ENCODE data around the gene KDM4B.

KDM4B gene

DNA sequence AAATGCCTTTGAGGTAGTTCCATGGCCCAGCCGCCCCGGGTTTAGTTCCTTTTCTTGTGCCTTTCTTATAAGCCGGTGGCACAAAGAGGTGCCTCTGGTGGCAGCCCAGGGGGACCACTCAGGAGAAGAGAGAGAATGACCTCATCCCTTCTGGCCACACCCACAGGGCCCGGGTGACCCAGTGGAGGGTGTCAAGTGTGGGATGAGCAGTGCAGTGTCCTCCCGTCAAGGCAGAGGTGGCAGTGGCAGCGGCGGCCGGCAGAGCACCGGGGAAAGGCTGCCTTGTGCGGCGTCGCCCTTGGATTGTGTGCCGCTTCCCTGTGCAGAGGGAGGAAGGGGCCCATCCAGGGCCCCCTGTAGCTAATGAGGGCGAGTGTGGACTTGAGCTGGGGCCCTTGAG, 47.9 kb downstream of the KDM4B start:
- no peak for DNase-seq (ENCODE audit: extremely low read depth, low read depth)

DNA sequence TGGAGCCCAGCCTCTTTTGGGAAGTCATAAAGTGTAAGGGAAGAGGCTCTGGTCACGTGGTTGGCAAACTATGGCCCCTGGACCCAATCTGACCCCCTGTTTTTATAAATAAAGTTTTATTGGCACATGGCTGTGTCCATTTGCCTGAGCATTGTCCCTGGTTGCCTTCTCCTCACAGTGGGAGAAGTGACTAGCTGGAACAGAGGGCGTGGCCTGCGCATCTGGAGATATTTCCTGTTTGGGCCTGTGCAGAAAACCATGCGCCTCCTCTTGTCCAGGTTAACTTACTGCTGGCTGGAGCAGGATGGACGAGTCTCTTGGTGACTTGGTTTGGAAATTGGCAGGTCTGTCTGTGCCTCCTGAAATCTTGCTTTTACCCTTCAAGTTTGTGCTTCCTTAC, 48.3 kb downstream of the KDM4B start:
- TF ChIP-seq, protein P1, sequence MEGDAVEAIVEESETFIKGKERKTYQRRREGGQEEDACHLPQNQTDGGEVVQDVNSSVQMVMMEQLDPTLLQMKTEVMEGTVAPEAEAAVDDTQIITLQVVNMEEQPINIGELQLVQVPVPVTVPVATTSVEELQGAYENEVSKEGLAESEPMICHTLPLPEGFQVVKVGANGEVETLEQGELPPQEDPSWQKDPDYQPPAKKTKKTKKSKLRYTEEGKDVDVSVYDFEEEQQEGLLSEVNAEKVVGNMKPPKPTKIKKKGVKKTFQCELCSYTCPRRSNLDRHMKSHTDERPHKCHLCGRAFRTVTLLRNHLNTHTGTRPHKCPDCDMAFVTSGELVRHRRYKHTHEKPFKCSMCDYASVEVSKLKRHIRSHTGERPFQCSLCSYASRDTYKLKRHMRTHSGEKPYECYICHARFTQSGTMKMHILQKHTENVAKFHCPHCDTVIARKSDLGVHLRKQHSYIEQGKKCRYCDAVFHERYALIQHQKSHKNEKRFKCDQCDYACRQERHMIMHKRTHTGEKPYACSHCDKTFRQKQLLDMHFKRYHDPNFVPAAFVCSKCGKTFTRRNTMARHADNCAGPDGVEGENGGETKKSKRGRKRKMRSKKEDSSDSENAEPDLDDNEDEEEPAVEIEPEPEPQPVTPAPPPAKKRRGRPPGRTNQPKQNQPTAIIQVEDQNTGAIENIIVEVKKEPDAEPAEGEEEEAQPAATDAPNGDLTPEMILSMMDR (IDR thresholded peaks at IDR 0.05; ENCODE audit: low read depth, low read length), result no peak
- DNase-seq (ENCODE audit: extremely low read depth, low read depth), result no peak

More for the DNA sequence above, 47.9 kb downstream of the KDM4B start:
- TF ChIP-seq, protein P1 (IDR thresholded peaks at IDR 0.05; ENCODE audit: low read depth, low read length), result no peak

DNA sequence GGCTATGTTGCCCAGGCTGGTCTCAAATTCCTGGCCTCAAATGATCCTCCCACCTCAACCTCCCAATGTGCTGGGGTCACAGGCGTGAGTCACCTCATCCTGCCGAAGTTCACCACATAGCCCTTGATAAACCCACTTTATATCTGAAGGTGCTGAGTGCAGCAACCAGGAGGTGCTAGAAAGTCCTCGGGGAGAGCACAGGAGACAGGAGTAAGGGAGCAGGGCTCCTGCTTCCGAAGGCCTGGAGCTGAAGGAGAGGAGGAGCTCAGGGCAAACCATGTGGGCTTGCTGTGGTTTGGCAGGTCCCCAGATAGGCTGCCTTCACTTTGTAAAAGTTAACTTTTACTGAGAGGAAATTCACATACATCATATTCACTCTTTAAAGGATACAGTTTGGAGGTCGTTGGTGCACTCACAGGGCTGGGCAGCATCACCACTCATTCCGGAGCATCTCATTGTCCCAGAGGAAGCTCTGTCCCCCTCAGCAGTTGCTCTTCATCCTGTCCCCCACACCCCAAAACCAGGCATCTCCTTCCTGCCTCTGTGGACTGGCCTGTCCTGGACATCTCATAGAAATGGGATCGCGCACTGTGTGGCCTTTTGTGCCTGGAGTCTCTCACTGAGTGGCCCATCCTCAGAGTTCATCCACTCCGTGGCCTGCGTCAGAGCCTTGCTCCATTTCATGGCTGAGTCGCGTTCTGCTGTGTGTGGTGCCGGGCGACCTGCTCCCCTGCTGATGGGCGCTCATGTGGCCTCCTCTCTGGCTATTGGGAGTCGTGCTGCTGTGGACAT, 49.5 kb downstream of the KDM4B start:
- TF ChIP-seq, protein P1 (IDR thresholded peaks at IDR 0.05; ENCODE audit: low read depth, low read length), result no peak
- peak; percentile 44 for DNase-seq (ENCODE audit: extremely low read depth, low read depth)

DNA sequence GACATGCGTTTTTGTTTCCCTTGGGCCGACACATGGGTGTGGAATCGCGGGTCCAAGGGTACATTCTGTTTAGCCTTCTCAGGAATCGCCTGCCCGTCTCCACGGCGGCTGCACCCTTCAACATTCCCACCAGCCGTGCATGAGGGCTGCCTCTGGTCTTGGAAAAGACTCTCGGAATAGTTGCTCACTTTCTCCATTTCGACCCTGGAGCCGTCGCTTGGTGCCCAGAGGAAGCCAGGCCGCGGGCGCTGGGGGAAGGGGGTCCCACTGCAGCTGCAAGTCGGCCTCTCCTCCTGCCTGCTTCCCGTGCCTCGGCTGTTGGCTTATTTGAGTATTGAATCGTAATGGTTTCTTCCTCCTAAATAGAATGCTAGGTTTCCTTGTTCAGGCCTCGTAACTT, 51.5 kb downstream of the KDM4B start:
- TF ChIP-seq, protein P1 (IDR thresholded peaks at IDR 0.05; ENCODE audit: low read depth, low read length), result no peak

DNA sequence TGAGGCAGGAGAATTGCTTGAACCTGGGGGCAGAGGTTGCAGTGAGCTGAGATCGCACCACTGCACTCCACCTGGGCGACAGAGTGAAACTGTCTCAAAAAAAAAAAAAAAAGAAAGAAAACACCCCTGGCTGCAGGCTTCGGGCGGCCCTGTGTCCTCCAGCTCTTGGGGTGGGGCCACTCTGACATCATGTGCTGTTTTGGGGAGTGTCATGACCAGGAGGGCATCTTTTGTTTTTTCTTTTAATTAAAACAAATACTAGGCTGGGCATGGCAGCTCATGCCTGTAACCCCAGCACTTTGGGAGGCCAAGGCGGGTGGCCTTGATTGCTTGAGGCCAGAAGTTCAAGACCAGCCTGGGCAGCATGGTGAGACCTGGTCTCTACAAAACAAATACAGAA, 52.1 kb downstream of the KDM4B start:
- TF ChIP-seq, protein P1 (IDR thresholded peaks at IDR 0.05; ENCODE audit: low read depth, low read length), result no peak
- DNase-seq (ENCODE audit: extremely low read depth, low read depth), result no peak

More for the DNA sequence above, 51.5 kb downstream of the KDM4B start:
- no peak for DNase-seq (ENCODE audit: extremely low read depth, low read depth)

DNA sequence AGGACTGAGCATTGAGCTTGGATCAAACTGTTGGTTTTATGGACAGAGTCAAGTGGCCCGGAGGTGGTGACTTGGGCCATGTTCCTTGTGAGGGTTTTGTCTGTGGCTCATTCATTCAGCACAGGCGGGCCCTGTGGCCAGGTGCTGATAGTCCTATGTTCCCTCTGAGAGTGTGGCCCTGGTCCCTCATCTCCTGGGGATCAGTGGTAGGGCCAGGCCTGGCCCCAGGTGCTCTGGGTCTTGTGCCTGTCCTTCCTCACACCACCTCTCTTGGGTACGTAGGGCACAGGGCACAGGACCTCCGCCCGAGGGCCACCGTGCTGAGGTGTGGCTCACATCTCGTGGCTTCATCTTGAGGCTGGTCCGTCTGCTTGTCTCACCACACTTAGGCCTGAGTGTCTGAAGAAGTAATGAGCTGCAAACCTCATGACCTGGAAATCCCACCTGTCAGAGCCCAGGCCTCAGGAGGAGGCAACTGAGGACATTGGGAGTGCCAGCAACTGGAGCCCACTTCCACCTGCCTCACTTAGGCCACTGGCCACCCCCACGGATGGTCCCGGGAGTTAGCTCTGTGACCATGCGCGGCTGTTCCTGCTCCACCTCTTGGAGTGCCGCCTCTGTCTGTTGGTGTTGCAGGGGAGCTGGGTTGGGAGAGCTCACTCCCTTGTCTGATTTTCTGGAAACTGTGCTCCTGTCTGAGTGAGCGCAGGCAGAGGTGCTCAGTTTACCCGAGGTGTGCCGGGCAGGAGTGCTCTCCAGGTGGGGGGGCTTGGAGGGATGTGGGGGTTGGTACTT, 53.4 kb downstream of the KDM4B start:
- TF ChIP-seq, protein P1 (IDR thresholded peaks at IDR 0.05; ENCODE audit: low read depth, low read length), result no peak

DNA sequence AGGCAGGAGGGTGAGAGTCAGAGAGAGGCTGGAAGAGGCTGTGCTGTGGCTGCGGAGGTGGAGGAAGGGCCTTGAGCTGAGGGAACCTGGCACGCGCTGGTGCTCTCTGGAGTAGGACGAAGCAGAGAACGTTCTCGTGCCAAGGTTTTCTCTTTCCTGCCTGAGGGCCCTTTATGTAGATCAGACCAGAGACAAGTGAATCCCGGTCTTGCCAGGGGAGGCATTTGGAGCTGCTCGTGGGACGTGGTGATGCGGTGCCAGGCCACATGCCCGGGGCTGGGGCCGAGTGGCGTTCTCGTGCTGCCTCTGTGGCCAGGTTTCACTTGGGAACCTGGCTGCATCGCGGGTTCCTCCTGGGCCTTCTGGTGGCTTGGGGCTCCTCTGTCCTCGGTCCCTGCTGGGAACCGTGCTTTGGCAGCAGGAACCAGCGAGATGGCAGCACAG, 54.2 kb downstream of the KDM4B start:
- DNase-seq (ENCODE audit: extremely low read depth, low read depth), result no peak
- TF ChIP-seq, protein P1 (IDR thresholded peaks at IDR 0.05; ENCODE audit: low read depth, low read length), result no peak

More for the DNA sequence above, 53.4 kb downstream of the KDM4B start:
- DNase-seq (ENCODE audit: extremely low read depth, low read depth), result no peak

All from AG09319 (cell line).